ENCODE measurements around the gene DNASE1.

Gene DNASE1

GRCh38 chr16:3664187-3664896 lies 9.9 kb downstream of the DNASE1 start:
- no peak for DNase-seq (ENCODE audit: low read depth)

- no peak for DNase-seq (ENCODE audit: low read depth)
Observed at GRCh38 chr16:3665508-3665907, 11.0 kb downstream of the DNASE1 start.

- no peak for DNase-seq (ENCODE audit: low read depth)
Observed at GRCh38 chr16:3668626-3669025, 14.1 kb downstream of the DNASE1 start.

- no peak for DNase-seq (ENCODE audit: low read depth)
Observed at GRCh38 chr16:3669082-3669481, 14.6 kb downstream of the DNASE1 start.

GRCh38 chr16:3670711-3671110 lies 16.2 kb downstream of the DNASE1 start:
- DNase-seq (ENCODE audit: low read depth), result no peak

GRCh38 chr16:3671424-3671823 lies 16.9 kb downstream of the DNASE1 start:
- no peak for DNase-seq (ENCODE audit: low read depth)

GRCh38 chr16:3672571-3673041 lies 18.1 kb downstream of the DNASE1 start:
- no peak for DNase-seq (ENCODE audit: low read depth)

GRCh38 chr16:3673201-3673600 lies 18.7 kb downstream of the DNASE1 start:
- no peak for DNase-seq (ENCODE audit: low read depth)

GRCh38 chr16:3673676-3674377 lies 19.3 kb downstream of the DNASE1 start:
- no peak for DNase-seq (ENCODE audit: low read depth)

GRCh38 chr16:3674513-3675295 lies 20.2 kb downstream of the DNASE1 start:
- DNase-seq (ENCODE audit: low read depth), result no peak

- DNase-seq (ENCODE audit: low read depth), result no peak
Observed at GRCh38 chr16:3675601-3676130, 21.2 kb downstream of the DNASE1 start.

GRCh38 chr16:3677994-3678393 lies 23.5 kb downstream of the DNASE1 start:
- no peak for DNase-seq (ENCODE audit: low read depth)

- DNase-seq (ENCODE audit: low read depth), result no peak
Observed at GRCh38 chr16:3681206-3681605, 26.7 kb downstream of the DNASE1 start.

- no peak for DNase-seq (ENCODE audit: low read depth)
Observed at GRCh38 chr16:3687021-3687420, 32.5 kb downstream of the DNASE1 start.

GRCh38 chr16:3687792-3688191 lies 33.3 kb downstream of the DNASE1 start:
- DNase-seq (ENCODE audit: low read depth), result no peak

- no peak for DNase-seq (ENCODE audit: low read depth)
Observed at GRCh38 chr16:3689731-3690130, 35.2 kb downstream of the DNASE1 start.

- peak; percentile 27 for DNase-seq (ENCODE audit: low read depth)
Observed at GRCh38 chr16:3690470-3690928, 36.0 kb downstream of the DNASE1 start.

GRCh38 chr16:3690980-3691720 lies 36.7 kb downstream of the DNASE1 start:
- DNase-seq (ENCODE audit: low read depth), result no peak

- no peak for DNase-seq (ENCODE audit: low read depth)
Observed at GRCh38 chr16:3691761-3692160, 37.3 kb downstream of the DNASE1 start.

- no peak for DNase-seq (ENCODE audit: low read depth)
Observed at GRCh38 chr16:3694051-3694450, 39.6 kb downstream of the DNASE1 start.

- no peak for DNase-seq (ENCODE audit: low read depth)
Observed at GRCh38 chr16:3695610-3696369, 41.3 kb downstream of the DNASE1 start.

Measured in CMK (cell line).